NCI-H187 treated with DMSO at 0.1 percent for 48 hours (cell line): ENCODE results near the gene BMPER.

Experiments
- DNase-seq: peaks from one replicate; lab custom pipeline; 2025; lab: John Stamatoyannopoulos, UW

The BMPER gene

GRCh38 chr7:34062826-34063225 is 157.5 kb downstream of the BMPER start:
- DNase-seq = no peak

DNA sequence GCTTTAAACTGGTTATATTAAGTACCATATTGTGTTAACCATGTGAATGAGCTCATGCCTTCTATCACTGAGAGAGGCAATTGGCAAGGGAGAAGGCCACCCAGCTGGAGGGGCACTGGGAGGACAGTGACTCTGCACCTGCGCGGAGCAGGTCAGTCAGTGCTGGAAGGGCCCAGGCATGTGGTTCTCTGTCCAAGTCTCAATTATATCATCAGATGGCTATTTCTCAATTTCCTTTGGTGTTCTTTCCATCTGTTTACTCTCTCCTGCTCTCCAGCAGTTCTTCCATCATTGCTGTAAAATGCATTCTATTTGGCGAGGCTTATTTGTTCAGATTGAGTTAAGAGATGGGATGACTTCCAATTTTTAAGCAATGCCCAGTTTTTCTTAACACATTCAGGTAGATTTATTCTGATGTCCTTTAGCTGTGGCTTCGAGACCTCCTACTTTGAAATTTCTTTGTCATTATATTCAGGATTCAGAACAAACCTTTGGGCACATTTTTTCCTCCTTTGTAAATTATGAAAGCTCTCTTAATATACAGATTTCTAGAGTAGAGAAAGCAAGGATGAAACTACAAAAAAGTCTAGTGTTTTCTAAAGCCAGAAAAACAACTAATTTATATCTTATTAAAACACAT is 159.3 kb downstream of the BMPER start:
- no peak for DNase-seq

- no peak for DNase-seq
Observed at GRCh38 chr7:34066411-34066810, 161.1 kb downstream of the BMPER start.

DNA sequence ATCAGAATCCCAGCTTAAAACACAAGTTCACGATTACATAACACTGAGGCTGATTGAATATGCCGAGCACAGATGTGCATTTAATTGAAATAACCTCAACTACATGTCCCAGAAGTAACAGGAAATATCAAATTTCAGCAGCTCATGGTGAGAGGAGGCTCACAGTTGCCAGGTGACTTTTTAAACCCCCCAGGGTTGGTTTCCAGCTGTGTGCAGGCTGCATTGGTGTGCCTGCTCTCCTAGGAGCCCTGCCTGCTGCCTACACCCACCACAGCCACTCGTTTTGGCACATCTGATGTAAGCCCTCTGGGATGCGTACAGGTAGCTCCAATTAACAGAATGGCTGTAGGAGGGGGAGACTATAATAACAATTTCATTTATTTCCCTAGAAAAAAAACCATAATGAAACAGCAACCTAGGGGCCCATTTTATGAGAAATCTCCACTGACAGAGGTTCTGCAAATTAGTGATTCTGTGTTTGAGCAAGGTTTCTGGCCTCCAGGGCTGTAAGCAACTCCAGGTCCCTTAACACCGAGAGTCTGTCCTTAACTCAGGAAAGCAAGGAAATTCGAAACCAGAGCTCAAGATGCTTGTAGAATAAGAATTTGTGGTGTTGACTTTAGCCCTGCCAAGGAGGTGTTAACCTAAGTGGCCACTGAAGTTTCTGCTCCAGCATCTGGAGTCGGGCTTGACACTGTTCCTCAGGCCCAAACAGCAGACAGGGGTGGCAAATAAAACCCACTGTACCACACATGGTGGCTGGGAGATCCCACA is 161.9 kb downstream of the BMPER start:
- DNase-seq = no peak

- no peak for DNase-seq
Observed at GRCh38 chr7:34069676-34070075, 164.3 kb downstream of the BMPER start.

- DNase-seq = no peak
Observed at GRCh38 chr7:34070511-34071323, 165.4 kb downstream of the BMPER start.

DNA sequence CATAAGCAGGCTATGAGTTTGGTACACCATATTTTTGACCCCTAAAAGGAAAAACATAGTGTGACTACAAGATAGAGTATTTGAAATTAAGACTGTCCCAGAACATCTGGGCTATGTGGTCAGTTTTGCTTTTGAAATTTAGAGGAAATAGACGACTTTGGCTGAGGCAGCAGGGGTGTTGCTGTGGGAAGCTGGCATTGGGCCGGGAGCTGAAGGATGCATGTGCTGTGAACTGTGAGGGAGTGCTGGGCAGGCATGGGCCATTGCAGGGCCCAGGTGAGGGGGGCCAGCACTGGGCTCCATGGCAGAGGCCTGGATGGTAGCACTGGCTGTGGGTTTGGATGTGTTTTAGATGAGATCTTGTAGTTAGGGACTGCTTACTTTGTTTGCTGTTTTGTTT is 168.3 kb downstream of the BMPER start:
- no peak for DNase-seq

DNA sequence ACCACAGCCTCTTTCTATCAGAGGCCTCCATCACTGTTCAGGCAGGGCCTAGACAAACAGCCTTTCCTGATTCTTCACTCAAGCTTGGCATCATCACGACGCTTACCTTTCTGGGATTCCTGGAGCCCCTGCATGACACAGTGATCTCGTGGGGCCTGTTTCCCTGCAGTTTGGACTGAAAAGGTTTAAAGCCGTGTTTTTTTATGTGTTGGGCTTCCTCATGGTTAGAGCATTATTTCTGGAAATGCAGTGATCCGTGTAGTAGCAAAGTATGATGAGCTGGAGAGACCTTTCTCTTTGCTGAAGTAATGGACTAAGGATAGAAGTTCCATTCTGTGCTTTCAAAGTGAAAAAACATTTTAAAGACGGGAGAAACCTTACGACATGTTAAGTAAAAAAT is 169.1 kb downstream of the BMPER start:
- no peak for DNase-seq

- DNase-seq = no peak
Observed at GRCh38 chr7:34075523-34076370, 170.4 kb downstream of the BMPER start.

DNA sequence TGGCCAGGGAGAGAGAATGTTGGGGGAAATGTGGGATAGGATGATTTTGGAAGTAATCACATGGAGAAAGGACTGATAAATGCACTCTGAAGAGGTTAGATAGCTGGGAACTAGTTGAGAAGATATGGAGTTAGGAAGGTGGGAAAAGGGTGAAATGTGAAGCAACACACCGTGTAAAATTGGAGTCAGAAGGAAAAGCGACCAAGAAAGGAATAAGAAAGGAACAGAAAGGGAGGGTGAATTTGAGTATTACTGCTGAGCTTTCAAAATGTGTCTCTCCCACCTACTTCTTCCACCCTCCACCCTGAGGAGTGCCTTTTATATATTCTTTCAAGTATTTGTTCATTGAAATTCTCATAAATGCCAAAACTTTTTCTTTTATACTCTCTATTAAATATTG is 171.8 kb downstream of the BMPER start:
- no peak for DNase-seq

DNA sequence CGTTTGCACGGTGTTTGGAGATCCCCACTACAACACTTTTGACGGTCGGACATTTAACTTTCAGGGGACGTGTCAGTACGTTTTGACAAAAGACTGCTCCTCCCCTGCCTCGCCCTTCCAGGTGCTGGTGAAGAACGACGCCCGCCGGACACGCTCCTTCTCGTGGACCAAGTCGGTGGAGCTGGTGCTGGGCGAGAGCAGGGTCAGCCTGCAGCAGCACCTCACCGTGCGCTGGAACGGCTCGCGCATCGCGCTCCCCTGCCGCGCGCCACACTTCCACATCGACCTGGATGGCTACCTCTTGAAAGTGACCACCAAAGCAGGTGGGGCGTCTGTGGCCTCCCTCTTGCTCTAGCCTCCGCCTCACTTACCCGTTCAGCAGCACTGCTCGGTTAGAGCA is 173.5 kb downstream of the BMPER start:
- DNase-seq = no peak

- DNase-seq = no peak
Observed at GRCh38 chr7:34080513-34080912, 175.2 kb downstream of the BMPER start.

- DNase-seq = no peak
Observed at GRCh38 chr7:34081935-34082334, 176.6 kb downstream of the BMPER start.

- no peak for DNase-seq
Observed at GRCh38 chr7:34083440-34083839, 178.1 kb downstream of the BMPER start.

GRCh38 chr7:34084651-34085050 is 179.3 kb downstream of the BMPER start:
- no peak for DNase-seq

DNA sequence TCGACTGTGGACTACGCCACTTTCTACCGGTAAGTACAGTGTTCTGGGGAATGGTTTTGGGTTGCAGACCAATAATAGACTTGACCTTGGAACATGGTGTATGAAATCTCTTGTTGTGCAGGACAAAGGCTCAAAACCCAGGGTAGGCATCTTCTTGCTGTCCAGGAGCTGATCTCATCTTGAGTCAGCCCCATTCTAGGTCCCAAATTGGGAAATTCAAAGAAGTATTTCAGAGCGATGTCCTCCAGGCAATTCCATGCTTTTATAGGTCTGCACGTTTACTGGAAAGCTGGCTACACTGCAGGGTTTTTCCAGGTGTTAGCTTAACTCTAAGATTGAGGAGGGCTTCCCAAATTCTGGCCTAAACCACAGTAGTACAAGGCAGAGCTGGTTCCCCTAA is 180.7 kb downstream of the BMPER start:
- no peak for DNase-seq

- no peak for DNase-seq
Observed at GRCh38 chr7:34086981-34087380, 181.6 kb downstream of the BMPER start.

DNA sequence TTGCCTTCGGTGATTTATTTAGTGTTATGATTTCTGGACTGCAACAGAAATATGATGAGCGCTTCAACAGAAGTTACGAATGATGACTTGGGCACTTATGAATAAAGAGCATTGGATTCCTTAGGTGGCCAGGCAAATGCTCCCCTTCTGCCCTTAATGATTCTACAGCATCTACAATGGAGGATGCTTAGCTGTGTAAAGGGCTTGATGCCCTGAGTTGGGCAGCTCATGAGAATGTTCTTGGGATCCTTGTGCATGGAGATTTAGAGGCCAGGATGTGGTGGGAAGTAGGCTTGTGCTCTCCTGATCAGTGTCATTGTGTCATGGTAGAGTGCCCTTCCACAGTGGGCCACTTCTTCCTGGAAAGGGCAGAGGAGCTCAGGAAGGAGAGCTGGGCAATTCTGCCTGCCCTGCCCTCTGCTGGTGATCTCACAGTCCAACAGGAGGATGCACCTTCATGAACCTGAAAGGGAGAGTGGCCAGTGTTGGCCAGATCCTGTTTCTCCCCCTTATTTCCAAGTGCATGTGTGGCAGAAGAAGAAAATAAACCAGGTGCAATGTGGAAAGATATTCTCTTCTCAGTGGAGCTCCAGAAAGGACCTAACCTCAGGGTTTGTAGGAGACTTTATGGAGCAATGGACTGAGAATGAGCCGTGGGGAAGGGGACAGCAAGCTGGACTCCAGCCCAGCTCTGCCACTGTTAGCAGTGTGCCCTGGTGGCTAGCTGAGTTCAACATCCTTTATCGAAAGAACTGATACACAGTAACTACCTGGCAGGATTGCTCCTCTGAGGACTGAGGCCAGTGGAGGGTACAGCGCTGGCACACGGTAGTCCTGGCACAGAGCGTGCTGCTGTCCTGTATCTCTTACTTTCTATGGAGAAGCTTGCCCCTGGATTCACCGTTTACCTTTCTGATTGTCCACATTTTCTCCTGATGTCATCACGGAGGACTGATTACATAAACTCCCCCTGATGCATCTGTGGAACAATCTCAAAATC is 182.9 kb downstream of the BMPER start:
- no peak for DNase-seq

DNA sequence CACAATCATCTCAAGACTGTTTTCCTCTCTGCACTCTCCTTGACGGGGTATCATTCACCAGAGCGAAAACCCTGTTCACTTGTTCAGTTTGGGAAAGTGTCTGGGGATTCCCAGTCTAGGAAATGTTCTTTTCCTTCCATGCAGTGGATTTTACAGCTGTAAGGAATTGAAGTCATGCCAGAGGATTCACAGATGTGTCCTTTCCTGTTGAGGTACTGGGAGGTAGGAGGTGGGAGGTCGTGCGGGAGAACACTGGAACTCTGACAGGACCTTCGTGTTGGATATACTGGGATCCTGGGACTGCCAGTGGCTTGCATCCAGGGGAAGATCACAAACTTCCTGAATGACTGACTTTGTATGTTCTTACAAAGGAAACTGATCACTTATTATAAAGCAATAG is 185.5 kb downstream of the BMPER start:
- no peak for DNase-seq

GRCh38 chr7:34091321-34091917 is 186.1 kb downstream of the BMPER start:
- no peak for DNase-seq
